ENCODE measurements around the gene ADGRF5.

DNA sequence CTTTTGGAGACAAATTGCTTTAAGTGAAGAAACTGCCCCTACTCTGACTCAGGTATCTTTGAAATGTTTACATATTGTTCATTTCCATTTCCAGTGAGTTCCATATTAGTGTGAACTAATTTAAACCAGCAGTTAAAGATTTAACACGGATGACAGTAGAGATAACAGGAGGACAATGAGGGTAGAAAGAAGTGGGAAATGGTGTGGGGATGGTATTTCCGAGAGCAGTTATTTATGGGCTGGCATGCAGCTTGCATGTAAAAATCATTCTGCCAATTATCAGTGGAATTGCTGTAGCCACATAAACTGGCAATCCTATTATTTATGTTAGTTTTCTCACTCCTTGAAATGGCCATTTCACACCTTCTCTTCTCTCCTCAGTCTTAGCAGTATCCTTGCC lies 8.6 kb upstream of the ADGRF5 start:
- TF ChIP-seq CTCF (conservative IDR thresholded peaks at IDR 0.05): no peak
- no peak for TF ChIP-seq ZFX (IDR thresholded peaks at IDR 0.05)
